Fibroblast of peridontal ligament (primary cell): Measurements from ENCODE around the gene FBH1.
A peak's percentile ranks its signal among the peaks of the same experiment; 100 is the strongest.
"Not testable (repeated sequence)": the region's sequence is repeated elsewhere in the genome, so short reads cannot be mapped to it uniquely, and the experiment has no call there.

Experiments used
- DNase-seq: peaks from one replicate; pipeline ENCODE4 v3.0.0-alpha.2; 2010; ENCODE audit errors: extremely low read depth

FBH1 gene

GRCh38 chr10:5903563-5903962 lies 13.5 kb downstream of the FBH1 start:
- no peak for DNase-seq

- DNase-seq = no peak
Measured at GRCh38 chr10:5904227-5904626, 14.2 kb downstream of the FBH1 start.

- DNase-seq = no peak
Measured at GRCh38 chr10:5905854-5906507, 15.9 kb downstream of the FBH1 start.

GRCh38 chr10:5906651-5907050 lies 16.6 kb downstream of the FBH1 start:
- no peak for DNase-seq

GRCh38 chr10:5908676-5909075 lies 18.6 kb downstream of the FBH1 start:
- not testable (repeated sequence) for DNase-seq

GRCh38 chr10:5910323-5911100 lies 20.5 kb downstream of the FBH1 start:
- no peak for DNase-seq

- DNase-seq = no peak
Measured at GRCh38 chr10:5911670-5912069, 21.6 kb downstream of the FBH1 start.

GRCh38 chr10:5913736-5914135 lies 23.7 kb downstream of the FBH1 start:
- no peak for DNase-seq

- no peak for DNase-seq
Measured at GRCh38 chr10:5915451-5915850, 25.4 kb downstream of the FBH1 start.

GRCh38 chr10:5917305-5917704 lies 27.3 kb downstream of the FBH1 start:
- DNase-seq = no peak

GRCh38 chr10:5918763-5919162 lies 28.7 kb downstream of the FBH1 start:
- no peak for DNase-seq

- no peak for DNase-seq
Measured at GRCh38 chr10:5919568-5919967, 29.5 kb downstream of the FBH1 start.

- DNase-seq = no peak
Measured at GRCh38 chr10:5921746-5922145, 31.7 kb downstream of the FBH1 start.

GRCh38 chr10:5924889-5925288 lies 34.8 kb downstream of the FBH1 start:
- no peak for DNase-seq

GRCh38 chr10:5927306-5927705 lies 37.3 kb downstream of the FBH1 start:
- peak; percentile 97 for DNase-seq

GRCh38 chr10:5929442-5929841 lies 39.4 kb downstream of the FBH1 start:
- no peak for DNase-seq

- no peak for DNase-seq
Measured at GRCh38 chr10:5930272-5930671, 40.2 kb downstream of the FBH1 start.

GRCh38 chr10:5932345-5932744 lies 42.3 kb downstream of the FBH1 start:
- no peak for DNase-seq

- DNase-seq = no peak
Measured at GRCh38 chr10:5933909-5934546, 44.0 kb downstream of the FBH1 start.

GRCh38 chr10:5935628-5936027 lies 45.6 kb downstream of the FBH1 start:
- DNase-seq = no peak

- DNase-seq = no peak
Measured at GRCh38 chr10:5937016-5937415, 47.0 kb downstream of the FBH1 start.

GRCh38 chr10:5938291-5938690 lies 48.2 kb downstream of the FBH1 start:
- no peak for DNase-seq

- no peak for DNase-seq
Measured at GRCh38 chr10:5940807-5941218, 50.8 kb downstream of the FBH1 start.
